Thyroid gland (tissue), 4 donors: ENCODE measurements around the gene PCBP3.
"Not testable (repeated sequence)": the region's sequence is repeated elsewhere in the genome, so short reads cannot be mapped to it uniquely, and the experiment has no call there.

Experiments
- POLR2A ChIP-seq, 2 donors: fragments of 450-650 bp; IDR thresholded peaks; one replicate each; pipeline ENCODE4 v1.6.1; 2017; ENCODE audit warnings: antibody characterized with exemption in 2 of 2, mild to moderate bottlenecking in 2 of 2, moderate library complexity in 1 of 2
- TF ChIP-seq, protein P1 (sequence below), 6 experiments: fragments of 200-600 bp in 3 of 6; fragments of 450-650 bp in 3 of 6; sonication (generic) in 3 of 6; IDR thresholded peaks; one replicate each; pipeline ENCODE4 v1.5.1; 2016 to 2019; ENCODE audit warnings: antibody characterized with exemption in 6 of 6, mild to moderate bottlenecking in 2 of 6, inconsistent platforms in 1 of 6, moderate library complexity in 1 of 6

DNA sequence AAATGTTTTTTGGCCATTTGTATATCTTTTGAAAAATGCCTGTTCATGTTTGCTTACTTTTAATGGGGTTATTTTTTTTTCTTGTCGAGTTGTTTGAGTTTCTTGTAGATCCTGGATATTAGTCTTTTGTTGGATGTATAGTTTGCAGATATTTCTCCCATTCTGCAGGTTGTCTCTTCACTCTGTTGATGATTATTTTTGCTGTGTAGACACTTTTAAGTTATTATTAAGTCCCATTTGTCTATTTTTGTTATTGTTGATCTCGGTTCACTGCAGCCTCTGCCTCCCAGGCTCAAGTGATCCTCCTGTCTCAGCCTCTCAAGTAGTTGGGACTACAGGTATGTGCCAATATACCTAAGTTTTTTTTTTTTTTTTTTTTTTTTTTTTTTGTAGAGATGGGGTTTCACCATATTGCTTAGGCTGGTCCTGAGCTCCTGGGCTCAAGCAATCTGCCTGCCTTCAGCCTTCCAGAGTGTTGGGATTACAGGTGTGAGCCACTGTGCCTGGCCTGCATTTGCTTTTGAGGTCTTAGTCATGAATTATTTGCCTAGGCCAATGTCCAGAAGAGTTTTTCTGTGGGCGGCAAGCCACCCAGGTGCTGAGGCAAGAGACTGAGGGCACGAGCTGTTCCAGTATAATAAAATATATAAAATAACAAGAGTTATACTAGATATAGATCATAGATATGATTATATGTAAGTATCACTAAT, 18.5 kb downstream of the PCBP3 start:
- TF ChIP-seq POLR2A (IDR thresholded peaks at IDR 0.05), result not testable (repeated sequence)
- TF ChIP-seq, protein P1, sequence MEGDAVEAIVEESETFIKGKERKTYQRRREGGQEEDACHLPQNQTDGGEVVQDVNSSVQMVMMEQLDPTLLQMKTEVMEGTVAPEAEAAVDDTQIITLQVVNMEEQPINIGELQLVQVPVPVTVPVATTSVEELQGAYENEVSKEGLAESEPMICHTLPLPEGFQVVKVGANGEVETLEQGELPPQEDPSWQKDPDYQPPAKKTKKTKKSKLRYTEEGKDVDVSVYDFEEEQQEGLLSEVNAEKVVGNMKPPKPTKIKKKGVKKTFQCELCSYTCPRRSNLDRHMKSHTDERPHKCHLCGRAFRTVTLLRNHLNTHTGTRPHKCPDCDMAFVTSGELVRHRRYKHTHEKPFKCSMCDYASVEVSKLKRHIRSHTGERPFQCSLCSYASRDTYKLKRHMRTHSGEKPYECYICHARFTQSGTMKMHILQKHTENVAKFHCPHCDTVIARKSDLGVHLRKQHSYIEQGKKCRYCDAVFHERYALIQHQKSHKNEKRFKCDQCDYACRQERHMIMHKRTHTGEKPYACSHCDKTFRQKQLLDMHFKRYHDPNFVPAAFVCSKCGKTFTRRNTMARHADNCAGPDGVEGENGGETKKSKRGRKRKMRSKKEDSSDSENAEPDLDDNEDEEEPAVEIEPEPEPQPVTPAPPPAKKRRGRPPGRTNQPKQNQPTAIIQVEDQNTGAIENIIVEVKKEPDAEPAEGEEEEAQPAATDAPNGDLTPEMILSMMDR (IDR thresholded peaks at IDR 0.05), result not testable (repeated sequence)
